ENCODE data around the gene YKT6.

GRCh38 chr7:44230286-44230685, 29.5 kb downstream of the YKT6 start:
- TF ChIP-seq CTCF (IDR thresholded peaks at IDR 0.05) (no peak), POLR2A (IDR thresholded peaks at IDR 0.05) (no peak)

Data from uterus (tissue), 2 donors.